ENCODE data around the gene TMC7. TPM values are rescaled to one million over a fixed set of nuclear protein-coding genes. Genes with fewer than 3 reads are reported as not detected.
"Not testable (repeated sequence)": the region's sequence is repeated elsewhere in the genome, so short reads cannot be mapped to it uniquely, and the experiment has no call there.

The TMC7 gene
- total RNA-seq, 1 experiment from 2014 or later: 4.3 TPM

DNA sequence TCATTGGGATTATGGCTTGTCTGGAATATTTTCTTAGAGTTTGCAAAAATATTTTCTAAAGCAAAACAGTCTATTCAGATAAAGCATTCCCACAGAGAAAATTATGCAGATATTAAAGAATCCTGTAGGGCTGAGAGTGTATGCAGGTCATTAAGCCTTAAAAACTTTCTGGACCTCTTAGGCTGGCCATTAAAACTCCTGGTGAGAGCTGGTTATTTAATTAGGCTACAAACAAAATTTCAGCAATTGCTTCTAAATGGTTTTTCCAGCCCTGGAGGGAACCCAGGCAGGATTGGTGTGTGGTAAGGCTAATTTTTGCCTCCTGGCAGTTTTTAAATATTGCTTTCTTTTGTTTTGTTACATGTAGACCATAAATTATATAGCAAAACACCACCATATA is 30.2 kb upstream of the TMC7 start:
- DNase-seq: no peak
- Histone ChIP-seq H4K8ac (replicated peaks; ENCODE audit: insufficient read length, low read depth, low read length) (no peak overlapping the region), H2AFZ (ENCODE audit: low read length) (no peak overlapping the region), H4K91ac (ENCODE audit: insufficient read length, low read depth, low read length) (no peak overlapping the region), H3K14ac (ENCODE audit: insufficient read depth, low read length) (no peak overlapping the region), H3K27ac (ENCODE audit: insufficient read length, low read depth, low read length) (no peak overlapping the region), H3K4ac (ENCODE audit: low read depth, low read length) (no peak overlapping the region), H3K79me1 (ENCODE audit: insufficient read depth, low read depth, low read length, poor library complexity, severe bottlenecking) (no peaks in the 10 kb centered on the region), H2BK20ac (ENCODE audit: low read depth, low read length, poor library complexity, severe bottlenecking) (no peak overlapping the region), H4K5ac (ENCODE audit: insufficient read length, low read depth, low read length) (no peak overlapping the region), H3K23me2 (ENCODE audit: insufficient read length, low read depth, low read length, poor library complexity, severe bottlenecking) (no peaks in the 10 kb centered on the region), H3T11ph (ENCODE audit: low read length) (no peak overlapping the region), H3K27me3 (ENCODE audit: insufficient read depth, low read length) (no peaks in the 10 kb centered on the region), H2BK15ac (ENCODE audit: low read depth, low read length) (no peak overlapping the region), H2BK12ac (ENCODE audit: insufficient read length, low read depth, low read length) (no peak overlapping the region), H3K4me1 (ENCODE audit: insufficient read depth, low read length) (no peaks in the 10 kb centered on the region), H3K4me2 (ENCODE audit: insufficient read depth, insufficient read length, low read length) (no peak overlapping the region), H2BK5ac (ENCODE audit: insufficient read length, low read length) (no peak overlapping the region), H3K9ac (ENCODE audit: extremely low read depth, insufficient read length, low read length) (no peak overlapping the region), H3K9me3 (ENCODE audit: control insufficient read depth, low read depth, low read length) (no peaks in the 10 kb centered on the region), H2BK120ac (ENCODE audit: low read depth, low read length, poor library complexity, severe bottlenecking) (no peak overlapping the region), H3K79me2 (ENCODE audit: insufficient read depth, low read length) (no peaks in the 10 kb centered on the region), H2AK5ac (ENCODE audit: insufficient read length, low read length) (no peak overlapping the region), H3K56ac (ENCODE audit: insufficient read length, low read depth, low read length) (no peak overlapping the region), H3K18ac (ENCODE audit: insufficient read length, low read depth, low read length) (no peak overlapping the region), H4K20me1 (ENCODE audit: control insufficient read depth, insufficient read depth, insufficient read length) (no peaks in the 10 kb centered on the region), H3K23ac (ENCODE audit: insufficient read length, low read depth, low read length) (no peak overlapping the region)
- no peak overlapping the region for H3K27ac Mint-ChIP-seq
- no peak for TF ChIP-seq CTCF (conservative IDR thresholded peaks at IDR 0.05)
- H3K36me3 Mint-ChIP-seq (ENCODE audit: insufficient read depth in 1 of 3, low read depth in 3 of 3): no peaks in the 10 kb centered on the region; a peak in 1 of 7 replicates
- no peaks in the 10 kb centered on the region; a peak in 1 of 5 replicates for H3K9me3 Mint-ChIP-seq
- H3K4me3 Mint-ChIP-seq: no peak overlapping the region
- peaks cover 2 to 8% of the 10 kb centered on the region in 2 experiments for H3K4me1 Mint-ChIP-seq
- H3K27me3 Mint-ChIP-seq (ENCODE audit: low read depth): no peaks in the 10 kb centered on the region

- not testable (repeated sequence) for H4K8ac ChIP-seq (replicated peaks; ENCODE audit: insufficient read length, low read depth, low read length); H3K4me2 ChIP-seq (ENCODE audit: insufficient read depth, insufficient read length, low read length); H3T11ph ChIP-seq (ENCODE audit: low read length); H3K36me3 Mint-ChIP-seq (ENCODE audit: insufficient read depth in 1 of 3, low read depth in 3 of 3); H2BK5ac ChIP-seq (ENCODE audit: insufficient read length, low read length); H3K27me3 Mint-ChIP-seq (ENCODE audit: low read depth); H3K23me2 ChIP-seq (ENCODE audit: insufficient read length, low read depth, low read length, poor library complexity, severe bottlenecking); H3K27ac ChIP-seq (ENCODE audit: insufficient read length, low read depth, low read length); H3K4me3 Mint-ChIP-seq; H2AK5ac ChIP-seq (ENCODE audit: insufficient read length, low read length); H3K9ac ChIP-seq (ENCODE audit: extremely low read depth, insufficient read length, low read length); DNase-seq; H3K14ac ChIP-seq (ENCODE audit: insufficient read depth, low read length); H3K79me2 ChIP-seq (ENCODE audit: insufficient read depth, low read length); H2BK120ac ChIP-seq (ENCODE audit: low read depth, low read length, poor library complexity, severe bottlenecking); H3K27me3 ChIP-seq (ENCODE audit: insufficient read depth, low read length); H3K56ac ChIP-seq (ENCODE audit: insufficient read length, low read depth, low read length); H3K4me1 ChIP-seq (ENCODE audit: insufficient read depth, low read length); H4K91ac ChIP-seq (ENCODE audit: insufficient read length, low read depth, low read length); H3K18ac ChIP-seq (ENCODE audit: insufficient read length, low read depth, low read length); H3K9me3 ChIP-seq (ENCODE audit: control insufficient read depth, low read depth, low read length); H3K79me1 ChIP-seq (ENCODE audit: insufficient read depth, low read depth, low read length, poor library complexity, severe bottlenecking); H2BK12ac ChIP-seq (ENCODE audit: insufficient read length, low read depth, low read length); H2BK20ac ChIP-seq (ENCODE audit: low read depth, low read length, poor library complexity, severe bottlenecking); H3K4ac ChIP-seq (ENCODE audit: low read depth, low read length); H3K9me3 Mint-ChIP-seq; H4K5ac ChIP-seq (ENCODE audit: insufficient read length, low read depth, low read length); H3K23ac ChIP-seq (ENCODE audit: insufficient read length, low read depth, low read length); H4K20me1 ChIP-seq (ENCODE audit: control insufficient read depth, insufficient read depth, insufficient read length); H2AFZ ChIP-seq (ENCODE audit: low read length); H2BK15ac ChIP-seq (ENCODE audit: low read depth, low read length)
- Mint-ChIP-seq H3K4me1 (peaks cover 11 to 16% of the 10 kb centered on the region in 2 experiments), H3K27ac (0 out of 7 replicates have a peak overlapping the region, but pooled peaks of 1 of the 3 experiments have one; percentile 21)
- no CpG with 5 or more reads among the region's 21 CpGs for WGBS (ENCODE audit: extremely low coverage, insufficient read length, low lambda C conversion rate)
Measured at GRCh38 chr16:18955874-18956580, 27.7 kb upstream of the TMC7 start.
